Fibroblast of pulmonary artery (primary cell): ENCODE results near the gene MTHFS.

Source experiments
- DNase-seq: peaks from one replicate; pipeline ENCODE4 v3.0.0-alpha.2; 2010; ENCODE audit warnings: low read depth
- H3K4me3 ChIP-seq: replicated peaks from 2 replicates; pipeline ENCODE4 v1.5.1; 2011; ENCODE audit warnings: low read depth, mild to moderate bottlenecking, control low read depth, low read length, moderate library complexity
- TF ChIP-seq, protein P1 (sequence below): IDR thresholded peaks from 2 replicates; pipeline ENCODE4 v1.5.1; 2011; ENCODE audit warnings: mild to moderate bottlenecking, control low read depth, low read length, inconsistent platforms; ENCODE audit errors: missing control alignments

The MTHFS gene

GRCh38 chr15:79815468-79815867, 81.3 kb downstream of the MTHFS start:
- no peak overlapping the region for H3K4me3 ChIP-seq
- TF ChIP-seq, protein P1, sequence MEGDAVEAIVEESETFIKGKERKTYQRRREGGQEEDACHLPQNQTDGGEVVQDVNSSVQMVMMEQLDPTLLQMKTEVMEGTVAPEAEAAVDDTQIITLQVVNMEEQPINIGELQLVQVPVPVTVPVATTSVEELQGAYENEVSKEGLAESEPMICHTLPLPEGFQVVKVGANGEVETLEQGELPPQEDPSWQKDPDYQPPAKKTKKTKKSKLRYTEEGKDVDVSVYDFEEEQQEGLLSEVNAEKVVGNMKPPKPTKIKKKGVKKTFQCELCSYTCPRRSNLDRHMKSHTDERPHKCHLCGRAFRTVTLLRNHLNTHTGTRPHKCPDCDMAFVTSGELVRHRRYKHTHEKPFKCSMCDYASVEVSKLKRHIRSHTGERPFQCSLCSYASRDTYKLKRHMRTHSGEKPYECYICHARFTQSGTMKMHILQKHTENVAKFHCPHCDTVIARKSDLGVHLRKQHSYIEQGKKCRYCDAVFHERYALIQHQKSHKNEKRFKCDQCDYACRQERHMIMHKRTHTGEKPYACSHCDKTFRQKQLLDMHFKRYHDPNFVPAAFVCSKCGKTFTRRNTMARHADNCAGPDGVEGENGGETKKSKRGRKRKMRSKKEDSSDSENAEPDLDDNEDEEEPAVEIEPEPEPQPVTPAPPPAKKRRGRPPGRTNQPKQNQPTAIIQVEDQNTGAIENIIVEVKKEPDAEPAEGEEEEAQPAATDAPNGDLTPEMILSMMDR = no peak
- DNase-seq = no peak

DNA sequence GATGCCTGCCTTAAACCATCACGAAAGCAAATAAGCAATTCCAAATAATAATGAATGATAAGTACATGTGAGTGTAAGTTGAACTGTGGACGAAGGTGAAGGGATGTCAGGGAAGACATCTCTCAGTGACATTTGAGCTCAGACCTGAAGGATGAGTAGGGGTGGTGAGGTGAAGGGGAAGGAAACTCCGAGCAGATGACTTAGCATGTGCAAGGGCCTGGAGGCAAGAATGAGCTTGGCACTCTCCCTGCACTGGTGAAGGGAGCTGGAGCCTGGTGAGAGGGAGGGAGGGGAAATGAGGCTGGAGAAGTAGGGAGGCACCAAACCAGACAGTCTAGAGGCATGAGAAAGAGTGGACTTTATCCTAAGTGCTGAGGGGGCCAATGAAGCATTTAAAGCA, 84.3 kb downstream of the MTHFS start:
- H3K4me3 ChIP-seq = no peak overlapping the region
- DNase-seq = no peak
- TF ChIP-seq, protein P1 = no peak

DNA sequence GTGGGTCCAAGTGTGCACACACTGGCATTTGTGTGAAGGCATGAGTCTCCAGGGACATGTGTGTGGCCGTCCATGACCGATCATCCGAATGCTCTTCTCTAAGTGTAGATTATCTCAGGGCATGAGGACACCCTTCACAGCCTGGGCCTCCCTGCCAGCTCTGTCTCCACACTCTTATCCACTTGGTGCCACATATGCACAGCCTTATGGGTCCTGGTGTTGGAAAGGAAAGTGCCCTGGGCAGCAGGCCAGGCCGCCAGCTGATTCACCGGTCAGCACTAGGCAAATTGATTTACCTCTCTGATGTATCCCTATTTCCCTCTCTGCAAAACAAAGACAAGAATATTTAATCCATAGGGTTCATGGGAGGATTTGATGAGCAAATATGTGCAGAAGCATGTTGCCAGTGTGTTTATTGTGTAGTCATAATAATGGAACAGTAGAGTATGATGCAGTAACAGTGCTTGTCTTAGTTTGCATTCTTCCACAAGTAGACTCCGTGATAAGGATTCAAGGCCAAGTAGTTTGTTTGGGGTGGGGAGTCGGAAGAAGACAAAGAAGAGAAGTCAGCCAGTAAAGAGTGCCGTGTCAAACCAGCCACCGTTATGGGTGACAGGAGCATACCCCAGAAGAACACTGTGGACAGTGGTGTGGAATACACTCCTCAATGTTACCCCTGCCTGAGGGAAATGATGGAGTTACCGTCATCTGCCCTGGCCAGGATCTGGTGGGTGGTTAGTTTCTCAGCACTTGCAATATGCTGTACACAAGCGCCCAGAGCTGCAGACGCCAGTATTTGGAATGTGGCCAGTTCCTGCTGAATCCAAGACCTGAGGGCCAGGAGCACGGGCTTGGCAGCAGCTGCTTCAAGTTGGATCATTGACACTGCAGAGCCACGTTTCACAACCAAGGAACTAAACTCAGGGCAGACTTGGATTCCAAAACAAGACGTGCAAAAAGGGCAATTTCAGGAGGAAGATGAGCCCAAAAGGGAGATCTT, 85.1 kb downstream of the MTHFS start:
- peak; percentile 88 for DNase-seq
- TF ChIP-seq, protein P1 = no peak
- no peak overlapping the region for H3K4me3 ChIP-seq

GRCh38 chr15:79804838-79805237, 92.0 kb downstream of the MTHFS start:
- TF ChIP-seq, protein P1 = no peak
- no peak for DNase-seq
- no peak overlapping the region for H3K4me3 ChIP-seq

GRCh38 chr15:79798311-79798710, 98.5 kb downstream of the MTHFS start:
- H3K4me3 ChIP-seq = no peak overlapping the region
- DNase-seq = no peak
- TF ChIP-seq, protein P1 = no peak
